ENCODE data around the gene CFAP77.

CFAP77 gene

GRCh38 chr9:132409828-132410528, at the start of gene CFAP77 (continued):
- TF ChIP-seq AEBP2 (tag by site-specific recombination; IDR thresholded peaks at IDR 0.05; ENCODE audit: borderline replicate concordance) (no peak), ZNF610 (tag by site-specific recombination; IDR thresholded peaks at IDR 0.05; ENCODE audit: borderline replicate concordance) (no peak), ZBTB17 (tag by site-specific recombination; IDR thresholded peaks at IDR 0.05) (peak; percentile 75), KLF8 (tag by site-specific recombination; IDR thresholded peaks at IDR 0.05) (peak; percentile 45; the same call in 1 of the 2 replicates), ZNF223 (tag by site-specific recombination; IDR thresholded peaks at IDR 0.05) (no peak), ZSCAN30 (tag by site-specific recombination; IDR thresholded peaks at IDR 0.05) (0 out of 2 replicates have a peak, but pooled peaks have one; percentile 60), ZNF10 (tag by site-specific recombination; IDR thresholded peaks at IDR 0.05) (no peak), ZFP41 (tag by site-specific recombination; IDR thresholded peaks at IDR 0.05; ENCODE audit: borderline replicate concordance) (no peak), ZNF513 (tag by site-specific recombination; IDR thresholded peaks at IDR 0.05) (no peak), ZNF302 (tag by site-specific recombination; IDR thresholded peaks at IDR 0.05; ENCODE audit: low read depth) (no peak), ZNF629 (tag by site-specific recombination; IDR thresholded peaks at IDR 0.05) (peak; percentile 16; the same call in 1 of the 2 replicates), ZNF121 (tag by site-specific recombination; IDR thresholded peaks at IDR 0.05) (no peak), ZNF843 (tag by site-specific recombination; IDR thresholded peaks at IDR 0.05) (0 out of 2 replicates have a peak, but pooled peaks have one; percentile 29), ZBTB8A (tag by site-specific recombination; IDR thresholded peaks at IDR 0.05) (peak; percentile 92), GFI1B (tag by site-specific recombination; IDR thresholded peaks at IDR 0.05) (no peak), ZNF654 (tag by site-specific recombination; IDR thresholded peaks at IDR 0.05; ENCODE audit: low read depth) (no peak), SP3 (tag by site-specific recombination; IDR thresholded peaks at IDR 0.05) (no peak), GLI4 (tag by site-specific recombination; IDR thresholded peaks at IDR 0.05) (no peak), ZNF433 (tag by site-specific recombination; IDR thresholded peaks at IDR 0.05; ENCODE audit: low read depth) (no peak), KLF17 (tag by site-specific recombination; IDR thresholded peaks at IDR 0.05) (peak; percentile 75), PRDM10 (tag by site-specific recombination; IDR thresholded peaks at IDR 0.05) (peak; percentile 100), PRDM4 (tag by site-specific recombination; IDR thresholded peaks at IDR 0.05) (no peak), ZNF639 (tag by site-specific recombination; IDR thresholded peaks at IDR 0.05) (no peak), BCL11B (tag by site-specific recombination; IDR thresholded peaks at IDR 0.05; ENCODE audit: low read depth) (no peak), ZNF2 (tag by site-specific recombination; IDR thresholded peaks at IDR 0.05) (no peak)
